Spinal cord (tissue), 10 donors: ENCODE results near the gene PLCB1. TPM values are rescaled to one million over a fixed set of nuclear protein-coding genes. Genes with fewer than 3 reads are reported as not detected.

Experiments
- DNase-seq, 6 donors: peaks; one replicate each; pipeline versions ENCODE4 v3.0.0 to v3.0.0-alpha.2; 2013 to 2015; ENCODE audit warnings: low spot score in 6 of 6, low read depth in 4 of 6
- H3K27ac ChIP-seq: one replicate; pipeline ENCODE4 v1.5.1; 2013; ENCODE audit warnings: low read depth, low read length, control low read depth
- H3K27me3 ChIP-seq: one replicate; pipeline ENCODE4 v1.6.1; 2013; ENCODE audit warnings: low read length; ENCODE audit not compliant: control insufficient read depth, insufficient read depth
- H3K36me3 ChIP-seq: one replicate; pipeline ENCODE4 v1.6.1; 2013; ENCODE audit warnings: low read length; ENCODE audit not compliant: control insufficient read depth, insufficient read depth
- H3K4me1 ChIP-seq: one replicate; pipeline ENCODE4 v1.6.1; 2013; ENCODE audit warnings: low read length; ENCODE audit not compliant: control insufficient read depth, insufficient read depth
- H3K4me3 ChIP-seq: one replicate; pipeline ENCODE4 v1.5.1; 2013; ENCODE audit warnings: low read depth, low read length, control low read depth
- H3K9me3 ChIP-seq: one replicate; pipeline ENCODE4 v1.6.1; 2013; ENCODE audit warnings: low read length; ENCODE audit not compliant: control insufficient read depth, insufficient read depth
- WGBS: methylation state at CpG from one replicate; pipeline ENCODE4 v1.1.5; 2013; ENCODE audit warnings: missing lambda C conversion rate; ENCODE audit not compliant: insufficient coverage; 5-methylcytosine and 5-hydroxymethylcytosine counted together
- polyA plus RNA-seq, 2 donors: library from polyadenylated mRNA; unstranded; fragments of 120-200 nt; gene quantifications; one replicate each; pipeline ENCODE4 v1.2.1, GENCODE V29; 2013; ENCODE audit not compliant: insufficient read length in 2 of 2
- total RNA-seq, 2 donors: library from RNA; depleted of rRNA in 1 of 2; stranded (reverse); fragments of 120-200 nt in 1 of 2; fragments of >200 nt in 1 of 2; gene quantifications; one replicate each; pipeline versions ENCODE4 v1.2.3 to v1.2.4, GENCODE V29; 2013 to 2014
- donor health status: healthy.

The PLCB1 gene
- total and polyA plus RNA-seq, 4 donors, result 42.9 to 111 (median 88.2) TPM

GRCh38 chr20:8671370-8671961 is 539.4 kb downstream of the PLCB1 start:
- H3K27ac ChIP-seq, result no peak overlapping the region
- peak in 1 of 6 donors; percentile 36 for DNase-seq
- WGBS, result no CpG with 5 or more reads among the region's 7 CpGs
- H3K36me3 ChIP-seq, result no peaks in the 10 kb centered on the region
- H3K9me3 ChIP-seq, result no peaks in the 10 kb centered on the region
- no peaks in the 10 kb centered on the region for H3K27me3 ChIP-seq
- no peaks in the 10 kb centered on the region for H3K4me1 ChIP-seq
- no peak overlapping the region for H3K4me3 ChIP-seq

GRCh38 chr20:8673116-8673515 is 541.0 kb downstream of the PLCB1 start:
- DNase-seq, result peak in 1 of 6 donors; percentile 75
- no peaks in the 10 kb centered on the region for H3K9me3 ChIP-seq
- no peaks in the 10 kb centered on the region for H3K36me3 ChIP-seq
- no peaks in the 10 kb centered on the region for H3K4me1 ChIP-seq
- H3K4me3 ChIP-seq, result no peak overlapping the region
- H3K27ac ChIP-seq, result no peak overlapping the region
- H3K27me3 ChIP-seq, result no peaks in the 10 kb centered on the region
- no CpG with 5 or more reads among the region's 2 CpGs for WGBS

- no peak overlapping the region for H3K27ac ChIP-seq
- no peaks in the 10 kb centered on the region for H3K9me3 ChIP-seq
- 100% methylated on average over 10 of the region's 10 CpGs for WGBS
- H3K36me3 ChIP-seq, result no peaks in the 10 kb centered on the region
- H3K4me1 ChIP-seq, result no peaks in the 10 kb centered on the region
- H3K4me3 ChIP-seq, result no peak overlapping the region
- DNase-seq, result no peak
- H3K27me3 ChIP-seq, result no peaks in the 10 kb centered on the region
Observed at GRCh38 chr20:8675896-8676295, 543.8 kb downstream of the PLCB1 start.

- 90% methylated on average over 1 of the region's 5 CpGs for WGBS
- H3K27me3 ChIP-seq, result no peaks in the 10 kb centered on the region
- DNase-seq, result no peak
Observed at GRCh38 chr20:8678098-8678776, 546.2 kb downstream of the PLCB1 start.

GRCh38 chr20:8689337-8689736 is 557.3 kb downstream of the PLCB1 start:
- DNase-seq, result no peak
- H3K27ac ChIP-seq, result no peak overlapping the region
- no CpG with 5 or more reads among the region's 1 CpG for WGBS
- no peaks in the 10 kb centered on the region for H3K36me3 ChIP-seq
- H3K9me3 ChIP-seq, result peaks cover 4% of the 10 kb centered on the region
- no peaks in the 10 kb centered on the region for H3K4me1 ChIP-seq
- H3K4me3 ChIP-seq, result no peak overlapping the region
- H3K27me3 ChIP-seq, result no peaks in the 10 kb centered on the region

More at GRCh38 chr20:8678098-8678776, 546.2 kb downstream of the PLCB1 start:
- H3K36me3 ChIP-seq, result no peaks in the 10 kb centered on the region
- H3K27ac ChIP-seq, result no peak overlapping the region
- H3K9me3 ChIP-seq, result no peaks in the 10 kb centered on the region
- no peak overlapping the region for H3K4me3 ChIP-seq
- no peaks in the 10 kb centered on the region for H3K4me1 ChIP-seq

- H3K27ac ChIP-seq, result no peak overlapping the region
- H3K9me3 ChIP-seq, result peaks cover 4% of the 10 kb centered on the region
- H3K4me1 ChIP-seq, result no peaks in the 10 kb centered on the region
- H3K36me3 ChIP-seq, result no peaks in the 10 kb centered on the region
- H3K27me3 ChIP-seq, result no peaks in the 10 kb centered on the region
- H3K4me3 ChIP-seq, result no peak overlapping the region
- DNase-seq, result no peak
Observed at GRCh38 chr20:8690074-8690473, 558.0 kb downstream of the PLCB1 start.

GRCh38 chr20:8693709-8694108 is 561.6 kb downstream of the PLCB1 start:
- H3K27me3 ChIP-seq, result no peaks in the 10 kb centered on the region
- DNase-seq, result no peak
- no peaks in the 10 kb centered on the region for H3K36me3 ChIP-seq
- no peak overlapping the region for H3K4me3 ChIP-seq
- H3K9me3 ChIP-seq, result peaks cover 7% of the 10 kb centered on the region
- no peaks in the 10 kb centered on the region for H3K4me1 ChIP-seq
- WGBS, result no CpG with 5 or more reads among the region's 2 CpGs
- no peak overlapping the region for H3K27ac ChIP-seq

GRCh38 chr20:8700756-8701155 is 568.7 kb downstream of the PLCB1 start:
- Histone ChIP-seq H3K4me1 (no peaks in the 10 kb centered on the region), H3K4me3 (no peak overlapping the region), H3K9me3 (peaks cover 3% of the 10 kb centered on the region), H3K27ac (no peak overlapping the region), H3K27me3 (no peaks in the 10 kb centered on the region), H3K36me3 (no peaks in the 10 kb centered on the region)
- no peak for DNase-seq
- WGBS, result 83% methylated on average over 1 of the region's 2 CpGs

GRCh38 chr20:8706961-8707700 is 575.1 kb downstream of the PLCB1 start:
- Histone ChIP-seq H3K4me1 (no peaks in the 10 kb centered on the region), H3K9me3 (no peaks in the 10 kb centered on the region), H3K27ac (no peak overlapping the region), H3K36me3 (no peaks in the 10 kb centered on the region), H3K27me3 (no peaks in the 10 kb centered on the region), H3K4me3 (no peak overlapping the region)
- DNase-seq, result peak in 1 of 6 donors; percentile 48
- whole genome bisulfite sequencing, result no CpG with 5 or more reads among the region's 5 CpGs
